ENCODE data around the gene IQCF2.
"Not testable (repeated sequence)": the region's sequence is repeated elsewhere in the genome, so short reads cannot be mapped to it uniquely, and the experiment has no call there.

Gene IQCF2

DNA sequence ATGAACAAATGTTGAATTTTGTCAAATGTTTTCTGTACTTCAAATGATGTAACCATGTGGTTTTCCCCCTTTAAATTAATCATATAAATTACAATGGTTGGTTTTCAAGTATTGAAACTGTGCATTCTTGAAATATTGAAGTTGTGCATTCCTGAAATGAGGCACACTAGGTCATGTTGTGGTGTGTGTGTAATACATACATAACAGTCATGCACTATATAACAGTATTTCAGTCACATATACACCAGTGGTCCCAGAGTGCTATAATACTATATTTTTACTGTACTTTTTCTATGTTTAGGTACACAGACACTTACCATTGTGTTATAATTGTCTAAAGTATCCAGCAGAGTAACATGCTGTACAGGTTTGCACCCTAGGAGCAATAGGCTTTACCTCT lies 25.0 kb downstream of the IQCF2 start:
- no peak for DNase-seq

DNA sequence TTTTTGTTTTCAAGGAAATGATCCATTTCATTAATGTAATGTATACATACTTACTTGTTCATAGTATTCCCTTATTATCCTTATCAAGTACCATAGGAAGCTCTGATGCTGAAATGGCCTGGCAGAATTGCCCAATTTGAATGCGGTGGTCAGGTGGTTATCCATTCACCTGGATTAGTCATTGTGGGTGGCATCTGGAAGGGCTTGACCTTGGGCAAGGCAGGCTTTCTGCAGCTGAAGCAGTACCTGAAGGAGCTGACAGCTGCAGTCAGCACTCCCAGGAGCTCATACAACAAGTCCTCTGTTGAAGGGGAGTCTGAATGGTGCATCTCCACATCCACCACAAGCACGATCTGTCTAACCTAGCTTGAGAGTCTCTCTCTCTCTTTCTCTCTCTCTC lies 26.2 kb downstream of the IQCF2 start:
- DNase-seq, result no peak

DNA sequence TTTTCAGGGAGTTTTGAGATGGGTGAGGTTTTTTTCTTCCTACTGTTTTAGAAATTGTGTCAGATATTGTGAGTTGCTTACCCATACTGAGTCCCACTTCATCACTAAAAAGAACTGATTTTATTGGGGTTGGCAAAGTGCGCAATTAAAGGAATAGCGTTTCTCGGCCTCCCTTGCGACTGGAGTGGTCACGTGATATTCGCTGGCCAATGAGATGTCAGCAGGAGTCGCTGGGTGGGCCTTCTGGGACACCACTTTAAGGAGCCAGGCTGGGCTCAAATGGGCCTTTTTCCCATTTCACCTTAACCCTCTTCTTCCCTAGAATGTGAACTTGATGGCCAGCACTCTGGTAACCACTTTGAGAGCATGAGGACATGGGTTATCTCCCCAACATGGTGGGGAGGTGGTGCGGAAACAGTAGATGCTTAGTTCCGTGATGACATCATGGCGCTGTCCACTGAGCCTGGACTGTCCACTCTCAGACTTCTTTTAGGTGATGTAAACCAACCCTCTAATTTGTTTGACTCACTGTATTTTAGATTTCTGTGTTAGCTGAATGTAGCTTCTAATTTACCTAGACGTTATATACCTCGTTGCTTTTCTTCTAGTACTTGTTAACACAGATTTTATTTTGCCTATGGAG lies 27.2 kb downstream of the IQCF2 start:
- no peak for DNase-seq

DNA sequence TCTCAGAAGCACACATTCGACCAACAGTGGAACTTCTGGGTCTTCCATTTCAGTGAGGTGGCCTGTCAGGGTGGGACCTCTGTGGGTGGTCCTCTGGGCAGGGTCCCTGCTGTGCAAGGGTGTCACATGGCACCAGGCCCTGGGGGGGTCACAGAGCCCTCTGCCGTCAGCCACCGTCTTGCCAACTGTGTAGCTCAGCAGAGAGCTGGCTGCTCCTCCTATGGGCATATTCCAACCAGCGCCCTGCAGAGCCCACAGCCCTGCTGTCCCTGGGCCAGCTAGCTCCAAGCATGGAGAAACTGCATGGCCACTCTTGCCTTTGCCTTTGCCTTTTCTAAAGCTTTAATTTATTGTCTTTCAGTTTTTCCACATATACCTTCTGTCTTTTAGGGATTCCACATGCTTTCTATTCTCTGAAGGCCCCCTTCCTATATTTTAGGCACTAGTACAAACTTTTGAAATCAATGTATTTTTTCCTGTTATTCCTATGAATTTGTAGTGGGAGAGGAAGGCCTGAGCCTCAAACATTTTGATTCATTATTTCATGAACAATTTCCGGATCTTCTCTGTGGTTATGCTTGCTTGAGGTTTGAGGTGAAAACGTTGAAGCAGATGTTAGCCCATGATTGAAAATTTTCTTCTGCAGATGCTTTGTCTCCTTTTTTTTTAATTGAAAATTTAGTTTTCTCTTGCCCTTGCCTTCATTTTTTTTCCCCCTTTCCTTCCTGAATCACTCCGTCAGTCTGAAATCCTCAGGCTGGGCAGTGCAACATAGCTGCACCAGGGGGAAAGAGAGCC lies 30.0 kb downstream of the IQCF2 start:
- no peak for DNase-seq

DNA sequence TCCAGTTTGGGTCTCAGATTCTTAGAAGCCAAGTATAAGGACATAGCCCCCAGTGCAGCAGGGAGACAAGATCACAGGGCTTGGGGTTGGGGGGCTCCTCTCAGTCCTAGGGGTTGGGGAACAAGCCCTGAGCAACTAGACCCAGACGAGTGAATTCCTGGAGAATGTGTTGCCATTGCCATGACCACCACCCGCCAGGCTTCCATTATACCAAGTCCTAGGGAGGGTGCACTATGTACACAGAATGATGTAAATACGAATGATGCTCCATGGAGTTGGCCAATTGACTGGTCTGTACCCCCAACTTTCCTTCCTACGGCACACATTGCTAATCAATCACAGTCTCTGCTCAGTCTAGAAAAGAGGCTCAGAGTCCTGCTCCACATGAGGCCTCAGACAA lies 33.0 kb downstream of the IQCF2 start:
- no peak for DNase-seq

DNA sequence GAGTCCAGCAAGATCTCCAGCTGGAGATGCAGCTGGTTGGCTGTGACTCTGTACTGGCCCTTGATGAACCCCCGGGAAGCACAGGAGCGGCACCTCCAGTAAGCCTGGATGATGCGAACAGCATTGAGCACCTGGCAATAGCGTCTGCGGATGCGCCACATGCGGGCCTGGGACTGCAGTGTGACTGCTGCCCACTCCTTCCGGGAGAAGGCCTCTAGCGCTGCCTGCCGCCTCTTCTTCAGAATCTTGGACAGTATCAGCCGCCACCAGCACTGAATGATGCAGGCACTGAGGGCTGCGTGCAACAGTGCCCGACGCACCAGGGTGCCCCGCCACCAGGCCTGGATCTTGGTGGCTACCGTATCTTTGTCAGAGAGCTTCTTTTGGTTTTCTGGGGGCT lies 33.5 kb downstream of the IQCF2 start:
- DNase-seq, result no peak

DNA sequence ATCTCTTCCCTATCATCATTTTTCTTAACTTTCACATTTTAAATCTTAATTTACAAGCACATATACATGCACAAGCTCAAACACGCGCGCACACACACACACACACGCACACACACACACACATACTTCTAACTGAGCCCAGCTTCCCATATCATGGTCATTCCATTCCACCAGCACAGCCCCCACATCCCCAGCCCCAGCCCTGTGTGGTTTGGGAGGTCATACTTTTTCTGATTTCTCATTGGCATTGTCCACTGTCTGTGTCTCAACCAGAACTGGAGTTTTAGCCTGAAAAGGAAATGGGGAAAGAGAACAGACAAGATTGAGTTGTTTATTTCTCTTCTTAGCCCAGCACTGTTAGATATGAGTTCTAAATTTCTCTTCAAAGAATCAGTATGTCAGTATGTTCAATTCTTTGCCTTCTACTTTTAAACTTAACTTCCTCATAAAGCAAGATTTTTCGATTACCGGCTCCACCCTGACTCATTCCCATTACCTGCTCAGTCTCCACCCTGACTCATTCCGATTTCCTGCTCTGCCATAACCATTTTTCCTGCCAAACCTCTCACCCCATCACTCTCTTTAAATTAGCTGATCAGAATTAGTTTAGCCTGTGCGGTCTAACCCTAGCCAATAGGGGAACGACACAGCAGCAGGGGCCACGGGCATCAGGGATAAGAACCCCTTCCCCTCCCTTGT lies 35.3 kb downstream of the IQCF2 start:
- DNase-seq, result no peak

DNA sequence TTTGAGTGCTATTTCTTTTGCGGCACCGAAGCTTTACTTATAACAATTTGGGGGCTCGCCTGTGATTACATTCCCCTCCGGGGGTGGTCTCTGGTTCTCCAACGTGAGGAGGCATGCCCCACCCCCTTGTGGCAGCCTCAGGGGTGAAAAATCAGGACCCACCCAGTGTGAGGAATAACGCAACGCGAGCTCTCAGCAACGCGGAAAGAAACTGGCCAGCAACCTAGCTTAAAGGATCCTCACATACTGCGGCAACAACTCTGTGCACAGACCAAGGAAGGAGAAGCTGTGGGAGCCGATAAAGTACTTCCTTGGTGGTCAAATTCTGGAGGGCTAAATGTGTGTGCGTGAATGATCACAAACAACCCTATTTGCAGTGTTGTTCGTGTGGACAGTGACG lies 36.0 kb downstream of the IQCF2 start:
- DNase-seq, result no peak

DNA sequence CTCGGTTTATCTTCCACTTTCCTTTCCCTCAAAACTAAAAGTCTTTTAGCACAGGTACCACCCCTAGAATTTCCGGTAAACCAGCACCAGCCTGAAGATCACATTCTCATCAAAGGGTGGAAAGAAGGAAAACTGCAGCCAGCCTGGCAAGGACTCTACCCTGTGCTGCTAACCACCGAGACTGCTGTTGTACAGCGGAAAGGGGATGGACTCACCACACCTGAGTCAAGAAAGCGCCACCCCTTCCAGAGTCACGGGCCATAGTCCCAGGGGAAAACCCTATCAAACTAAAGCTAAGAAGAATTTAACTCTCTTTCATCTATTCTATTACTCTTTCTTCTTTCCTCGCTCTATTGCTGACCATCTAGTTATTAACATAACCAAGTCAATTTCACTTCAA lies 38.6 kb downstream of the IQCF2 start:
- not testable (repeated sequence) for DNase-seq

DNA sequence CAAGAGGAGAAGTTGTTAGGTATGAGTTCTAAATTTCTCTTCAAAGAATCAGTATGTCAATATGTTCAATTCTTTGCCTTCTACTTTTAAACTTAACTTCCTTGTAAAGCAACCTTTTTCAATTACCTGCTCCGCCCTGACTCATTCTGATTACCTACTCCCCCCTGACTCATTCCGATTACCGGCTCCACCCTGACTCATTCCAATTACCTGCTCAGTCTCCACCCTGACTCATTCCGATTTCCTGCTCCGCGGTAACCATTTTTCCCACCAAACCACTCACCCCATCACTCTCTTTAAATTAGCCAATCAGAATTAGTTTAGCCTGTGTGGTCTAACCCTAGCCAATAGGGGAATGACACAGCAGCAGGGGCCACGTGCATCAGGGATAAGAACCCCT lies 40.9 kb downstream of the IQCF2 start:
- DNase-seq, result not testable (repeated sequence)

DNA sequence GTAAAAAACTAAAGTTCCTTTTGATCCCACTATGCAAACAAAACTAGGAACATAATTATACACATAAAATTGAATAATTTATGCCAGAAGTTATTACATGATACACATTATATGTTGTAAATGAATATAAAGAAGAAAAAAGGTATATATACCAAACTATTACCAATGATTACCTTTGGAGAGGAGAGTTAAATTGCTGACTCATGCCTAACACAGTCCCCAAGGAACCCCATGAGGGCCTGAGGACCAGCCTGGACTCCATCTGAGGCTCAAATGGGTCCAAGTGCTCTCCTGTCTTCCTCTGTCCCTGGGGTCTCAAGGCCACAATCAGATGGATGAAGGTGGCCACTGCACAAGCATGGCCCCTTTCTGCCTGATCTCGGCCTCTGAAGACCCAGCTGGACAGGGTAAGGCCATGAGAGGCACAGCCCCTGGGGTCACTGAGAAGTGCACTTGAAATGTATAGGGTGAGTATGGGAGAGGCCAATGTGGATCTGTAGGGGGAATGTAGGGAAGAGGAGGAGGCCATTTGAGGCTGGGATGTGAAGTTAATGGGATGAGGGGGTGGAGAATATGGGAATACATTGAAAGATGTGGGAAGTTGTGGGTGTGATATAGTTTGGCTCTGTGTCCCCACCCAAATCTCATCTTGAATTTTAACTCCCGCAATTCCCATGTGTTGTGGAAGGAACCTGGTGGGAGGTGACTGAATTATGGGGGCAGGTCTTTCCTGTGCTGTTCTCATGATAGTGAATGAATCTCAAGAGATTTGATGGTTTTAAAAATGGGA lies 42.8 kb downstream of the IQCF2 start:
- DNase-seq, result no peak

DNA sequence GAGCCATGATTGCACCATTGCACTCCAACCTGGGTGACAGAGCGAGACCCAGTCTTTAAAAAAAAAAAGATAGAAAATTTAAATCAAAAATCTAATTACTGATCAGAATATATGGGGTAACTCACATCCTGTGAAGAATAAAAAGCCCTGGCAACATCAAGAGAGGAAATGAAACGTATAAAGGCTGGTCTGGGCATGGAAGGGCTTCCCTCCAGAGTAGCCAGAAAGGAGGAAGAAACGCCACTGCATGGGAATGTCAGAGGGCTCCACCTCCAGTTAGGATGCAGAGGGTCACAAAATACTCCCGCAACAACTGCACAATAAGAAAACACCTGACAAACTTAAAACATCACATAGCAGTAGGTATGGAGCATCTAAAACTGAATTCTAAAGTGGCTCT lies 46.6 kb downstream of the IQCF2 start:
- DNase-seq, result no peak
